GM18867 (cell line): Measurements from ENCODE around the gene GPR27.

ENCODE experiments used
- ATAC-seq: cut with Tn5 transposase; IDR thresholded peaks from one replicate; pipeline ENCODE4 v1.9.1; 2021; ENCODE audit warnings: mild to moderate bottlenecking, moderate library complexity; ENCODE audit not compliant: unreplicated experiment

The GPR27 gene

DNA sequence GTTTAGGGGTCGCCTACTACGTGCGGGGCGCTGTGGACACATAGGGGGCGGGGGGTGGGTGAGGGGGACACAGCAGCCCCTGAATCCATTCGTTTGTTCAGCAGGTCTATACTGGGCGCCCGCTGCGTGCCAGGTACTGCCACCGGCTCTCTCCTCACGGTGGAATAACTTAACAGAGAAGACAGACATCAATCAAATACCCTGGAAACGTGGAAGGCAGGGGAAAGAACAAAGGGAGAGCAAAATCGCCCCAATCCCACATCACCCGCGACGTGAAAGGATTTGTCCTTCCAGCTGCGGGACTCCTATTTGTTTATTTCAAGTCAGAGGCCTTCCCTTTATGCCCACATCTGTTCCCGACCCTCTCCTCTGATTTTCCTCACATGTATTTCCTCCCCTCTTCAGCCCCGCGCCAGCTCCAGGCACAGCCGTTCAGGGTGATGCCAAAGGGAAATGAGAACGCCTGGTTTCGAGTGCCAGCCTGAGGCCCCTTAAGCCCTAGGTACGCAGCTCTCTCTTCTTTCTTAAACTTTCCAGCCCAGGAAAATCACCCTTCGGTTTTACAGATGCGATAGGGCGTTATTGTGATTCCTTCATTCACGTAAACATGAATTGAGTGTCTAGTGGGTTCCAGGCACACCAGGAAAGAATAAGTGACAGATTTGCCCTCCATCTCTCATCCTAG, 32.0 kb downstream of the GPR27 start:
- no peak for ATAC-seq

DNA sequence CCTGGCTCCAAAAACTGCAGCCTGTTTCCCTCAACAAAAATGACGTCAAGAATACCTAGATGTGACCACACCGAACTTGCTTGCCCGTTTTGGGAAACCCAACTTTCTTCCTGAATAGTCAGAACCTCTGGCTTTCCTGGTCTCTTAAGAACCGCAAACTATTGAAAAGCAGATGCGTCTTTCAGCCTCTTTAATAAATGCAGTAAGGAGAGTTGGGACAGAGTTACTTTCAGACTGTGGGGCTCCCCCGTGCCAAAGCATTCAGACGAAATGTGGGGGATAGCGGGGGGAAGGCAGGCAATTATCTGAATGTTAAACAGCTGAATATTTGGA, 32.5 kb downstream of the GPR27 start:
- no peak for ATAC-seq

DNA sequence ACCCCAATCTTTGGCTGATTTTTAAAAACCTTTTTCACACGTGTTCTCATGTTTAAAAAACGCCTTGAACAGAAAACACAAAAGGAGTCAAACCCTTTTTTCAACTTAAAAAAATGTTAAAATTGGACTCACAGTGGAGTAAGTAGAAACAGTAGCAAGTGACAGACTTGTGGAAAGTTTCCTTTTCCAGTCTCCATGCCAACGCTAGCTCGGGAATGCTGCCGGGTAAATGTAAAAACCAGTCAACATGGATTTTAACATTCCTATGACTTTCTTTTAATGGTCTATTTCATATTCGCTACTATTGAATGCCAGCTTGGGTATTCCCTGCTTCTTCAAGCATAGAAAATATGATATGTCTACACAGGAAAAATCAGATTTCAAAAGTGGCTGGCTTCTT, 32.9 kb downstream of the GPR27 start:
- ATAC-seq, result no peak

DNA sequence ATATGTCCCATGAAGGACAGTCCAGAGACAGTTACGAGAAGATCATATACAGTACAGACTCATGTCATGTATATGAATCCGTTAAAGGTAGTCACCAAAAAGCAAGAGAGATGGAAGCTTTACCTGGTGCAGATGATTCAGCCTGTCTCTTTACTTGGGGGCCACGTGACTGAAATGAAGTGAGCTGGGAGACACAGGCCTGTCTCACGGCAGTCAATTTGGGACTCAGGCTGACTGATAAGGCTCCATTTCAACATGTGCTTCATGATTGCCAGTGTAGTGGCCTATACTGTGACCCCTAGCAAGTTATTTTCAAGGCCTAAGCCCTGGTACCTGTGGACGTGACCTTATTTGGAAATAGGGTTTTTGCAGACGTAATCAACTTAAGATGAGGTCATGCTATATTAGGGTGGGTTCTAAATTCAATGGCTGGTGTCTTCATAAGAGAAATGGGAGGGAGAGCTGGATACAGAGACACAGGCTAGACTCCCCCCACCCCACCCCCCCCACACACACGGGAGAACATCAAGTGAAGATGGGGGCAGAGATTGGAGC, 34.3 kb downstream of the GPR27 start:
- no peak for ATAC-seq

DNA sequence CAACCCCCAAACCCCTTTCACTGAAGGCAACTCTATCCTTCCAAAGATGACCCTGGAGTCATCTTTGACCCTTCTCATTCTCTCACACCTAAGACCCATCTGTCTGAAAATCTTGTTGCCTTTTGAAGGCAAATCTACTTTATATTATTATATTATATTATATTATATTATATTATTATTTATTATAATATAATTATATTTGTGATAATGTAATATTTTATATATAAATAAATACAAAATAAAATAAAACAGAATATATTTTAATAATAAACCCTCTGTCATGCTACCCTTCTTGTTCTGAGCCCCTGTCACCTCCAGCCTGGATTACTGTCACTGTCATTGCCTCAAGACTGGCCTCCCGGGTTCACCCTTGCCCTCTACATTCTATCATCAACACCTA, 36.3 kb downstream of the GPR27 start:
- ATAC-seq, result no peak

DNA sequence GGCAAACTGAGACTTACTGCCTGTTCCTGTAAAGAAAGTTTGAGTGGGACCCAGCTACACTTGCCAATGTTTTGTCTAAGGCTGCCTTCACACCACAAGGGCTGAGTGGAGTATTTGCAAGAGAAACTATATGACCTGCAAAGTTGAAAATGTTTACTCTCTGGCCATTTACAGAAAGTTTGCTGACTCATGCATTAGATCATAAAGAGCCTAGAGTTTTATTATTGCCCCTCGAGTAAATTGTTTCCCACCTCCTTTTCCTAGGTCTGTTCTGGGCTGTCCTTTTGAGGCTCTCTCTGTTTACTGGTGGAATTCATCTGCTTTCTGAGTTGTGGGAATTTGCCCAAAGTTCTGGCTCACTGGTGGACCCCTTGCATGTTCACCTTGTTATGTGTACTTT, 38.0 kb downstream of the GPR27 start:
- ATAC-seq, result no peak

DNA sequence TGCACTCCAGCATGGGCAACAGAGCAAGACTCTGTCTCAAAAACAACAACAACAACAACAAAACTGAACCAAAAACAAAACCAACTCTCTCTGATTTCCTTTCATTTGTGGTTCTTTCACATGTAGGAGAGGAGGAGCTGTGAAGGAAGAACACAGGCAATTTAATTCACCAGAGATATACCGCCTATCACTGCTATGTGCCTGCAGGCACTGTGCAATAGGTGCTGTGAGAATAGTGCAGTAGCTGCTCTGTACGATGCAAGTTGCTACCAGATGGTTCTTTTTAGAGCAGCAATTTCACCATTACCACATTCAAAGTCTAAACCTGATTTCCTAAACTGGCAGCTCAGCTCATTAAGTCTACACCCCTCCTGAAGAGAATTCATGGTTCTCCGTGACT, 42.6 kb downstream of the GPR27 start:
- no peak for ATAC-seq

DNA sequence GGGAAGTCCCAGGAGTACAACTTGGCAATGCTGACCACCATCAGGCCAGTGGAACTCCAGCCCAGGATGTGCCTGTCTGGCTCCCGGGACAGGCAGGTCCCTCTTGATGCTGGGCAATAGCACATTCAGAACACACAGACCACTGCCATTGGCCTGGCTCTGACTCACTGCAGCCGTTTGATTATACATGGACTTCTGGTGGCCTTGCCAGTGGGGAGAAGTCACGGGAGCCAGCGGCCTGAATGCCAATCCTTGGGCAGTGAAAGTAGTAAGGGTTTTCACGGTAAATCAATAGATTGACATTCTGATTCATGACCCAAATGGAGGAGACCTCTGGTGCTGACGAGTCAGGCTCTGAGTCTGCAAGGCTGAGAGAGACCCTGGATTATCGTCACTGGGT, 43.8 kb downstream of the GPR27 start:
- ATAC-seq, result no peak

DNA sequence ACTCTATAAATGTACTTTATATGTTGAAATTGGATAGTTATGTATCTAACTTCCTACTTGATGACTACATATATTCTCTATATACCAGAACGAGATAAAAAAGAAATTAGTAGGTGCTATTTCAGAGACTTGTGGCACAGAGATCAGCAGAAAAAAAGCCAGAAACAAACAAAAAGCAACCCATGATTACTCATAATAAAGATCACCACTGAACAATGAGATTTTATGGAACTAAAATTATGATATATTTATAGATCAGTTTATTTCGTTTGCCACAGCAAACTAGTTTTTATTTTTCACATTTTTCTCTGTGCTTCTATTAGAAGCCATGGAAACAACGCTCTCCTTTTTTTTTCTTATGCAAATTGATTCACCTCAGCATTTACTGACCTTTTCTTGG, 46.4 kb downstream of the GPR27 start:
- no peak for ATAC-seq

DNA sequence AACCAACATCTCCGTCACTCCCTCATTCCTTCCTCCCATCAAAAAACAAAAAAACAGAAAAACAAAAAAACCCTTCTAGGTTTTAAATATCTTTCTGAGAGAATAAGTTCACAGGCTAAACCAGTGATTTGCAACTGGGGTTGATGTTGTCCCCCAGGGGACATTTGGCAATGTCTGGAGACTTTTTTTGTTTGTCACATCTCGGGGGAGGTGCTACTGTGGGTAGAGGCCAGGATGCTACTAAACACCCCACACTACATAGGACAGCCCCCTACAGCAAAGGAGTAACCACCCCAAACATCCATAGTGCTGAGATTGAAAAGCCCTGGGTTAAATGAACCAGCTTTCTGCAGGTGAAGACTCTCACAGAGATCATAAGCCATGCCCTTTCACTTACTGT, 48.3 kb downstream of the GPR27 start:
- no peak for ATAC-seq

DNA sequence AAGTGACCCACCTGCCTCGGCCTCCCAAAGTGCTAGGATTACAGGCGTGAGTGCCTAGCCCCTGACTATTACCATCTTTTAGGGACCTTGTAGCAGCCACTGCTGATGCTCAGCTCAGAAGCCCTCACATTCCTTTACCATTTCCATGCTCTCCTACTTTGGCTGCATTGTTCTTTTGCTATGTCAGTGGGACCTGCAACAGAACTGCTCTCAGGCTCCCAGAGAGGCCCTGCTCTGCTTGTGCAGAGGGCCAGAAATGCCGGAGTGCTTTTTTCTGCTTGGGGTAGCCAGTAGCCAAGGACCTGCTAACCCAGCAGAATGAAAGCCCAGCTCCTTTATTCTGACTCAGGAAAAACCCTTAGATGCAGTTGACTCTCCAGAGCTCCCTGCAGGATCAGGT, 49.6 kb downstream of the GPR27 start:
- no peak for ATAC-seq

DNA sequence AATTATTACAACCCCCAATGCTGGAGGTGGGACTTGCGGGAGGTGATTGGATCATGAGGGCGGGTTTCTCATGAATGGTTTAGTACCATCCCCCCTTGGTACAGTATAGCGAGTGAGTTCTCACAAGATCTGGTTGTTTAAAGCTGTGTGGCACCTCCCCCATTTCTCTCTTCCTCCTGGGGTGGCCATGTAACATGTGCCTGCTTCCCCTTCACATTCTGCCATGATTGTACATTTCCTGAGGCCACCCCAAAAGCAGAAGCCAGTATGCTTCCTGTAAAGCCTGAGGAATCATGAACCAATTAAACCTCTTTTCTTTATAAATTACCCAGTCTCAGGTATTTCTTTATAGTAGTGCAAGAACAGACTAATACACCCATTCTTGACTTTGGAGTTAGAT, 51.5 kb downstream of the GPR27 start:
- no peak for ATAC-seq

DNA sequence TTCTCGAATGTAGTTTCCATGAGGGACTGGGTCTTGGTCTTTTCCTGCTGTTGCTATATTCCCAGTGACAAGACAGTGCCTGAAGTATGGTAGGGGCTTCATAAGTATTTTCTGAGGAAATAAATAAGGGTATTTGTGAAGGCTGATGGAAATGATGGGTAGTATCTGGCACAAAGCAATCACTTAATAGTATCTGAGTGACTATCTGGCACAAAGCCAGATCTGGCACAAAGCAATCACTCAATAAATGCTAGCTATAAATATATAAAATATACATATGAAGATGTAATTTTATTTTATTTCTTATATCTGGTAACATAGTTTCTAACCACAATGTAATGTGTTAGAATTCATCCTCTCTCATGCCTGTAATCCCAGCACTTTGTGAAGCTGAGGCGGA, 52.0 kb downstream of the GPR27 start:
- no peak for ATAC-seq
